GM11168 (cell line): ENCODE measurements around the gene PLEKHJ1.

Experiments used
- in situ Hi-C: fragments of 300-500 bp; cut with MboI; formaldehyde crosslinking; loops from one replicate; pipeline ENCODE4 v1.12.0; 2022; ENCODE audit warnings: low sequenced_read_pairs; ENCODE audit not compliant: unreplicated experiment

Gene PLEKHJ1

DNA sequence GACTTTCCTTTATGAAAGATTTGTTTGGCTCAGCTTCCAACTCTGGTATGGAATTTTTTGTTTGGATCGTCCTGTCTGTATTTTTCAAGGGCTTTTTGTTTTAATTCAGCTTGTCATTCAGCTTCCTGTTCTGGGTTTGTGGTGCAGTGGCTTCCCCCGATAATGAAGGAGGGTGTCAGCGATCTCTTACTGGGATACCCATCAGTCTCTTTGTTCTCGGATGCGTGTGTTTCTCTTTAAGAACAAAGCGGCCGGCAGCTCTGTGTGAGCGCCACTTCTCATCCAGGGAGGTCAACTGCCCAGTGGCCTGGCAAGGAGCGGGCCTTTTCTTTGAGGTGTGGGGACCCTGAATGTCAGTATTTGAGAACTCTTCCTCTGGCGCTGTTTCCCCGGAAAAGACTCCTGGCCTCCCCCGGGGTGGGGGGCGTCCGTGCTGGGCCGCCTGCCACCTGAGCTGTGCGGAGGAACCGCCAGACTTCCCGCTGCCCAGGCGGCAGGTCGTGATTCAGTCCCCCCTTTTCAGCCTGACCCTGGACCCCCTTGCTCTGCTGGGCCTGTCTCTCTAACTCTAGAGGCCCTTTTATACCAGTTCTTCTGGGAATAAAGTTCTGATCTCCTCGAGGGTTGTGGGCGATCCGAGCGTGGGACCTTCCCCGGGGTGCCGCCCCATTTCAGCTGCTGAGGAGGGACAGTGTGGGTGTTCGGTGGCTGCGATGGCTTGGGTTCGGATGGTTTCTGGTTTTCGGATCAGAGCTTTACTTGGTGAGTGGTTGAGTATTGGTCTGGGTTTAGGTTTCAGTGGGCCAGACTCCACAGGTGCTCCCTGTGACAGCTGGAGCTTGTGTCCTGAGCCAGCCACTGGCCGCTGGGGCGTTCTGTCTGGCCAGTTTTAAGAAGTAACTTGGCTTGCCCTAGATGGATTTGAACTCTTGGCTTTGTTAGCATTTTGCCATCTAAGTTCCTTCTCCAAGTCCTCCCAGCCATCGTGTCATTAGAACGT, 3.9 kb upstream of the PLEKHJ1 start:
- in situ Hi-C loops: no loop called here

DNA sequence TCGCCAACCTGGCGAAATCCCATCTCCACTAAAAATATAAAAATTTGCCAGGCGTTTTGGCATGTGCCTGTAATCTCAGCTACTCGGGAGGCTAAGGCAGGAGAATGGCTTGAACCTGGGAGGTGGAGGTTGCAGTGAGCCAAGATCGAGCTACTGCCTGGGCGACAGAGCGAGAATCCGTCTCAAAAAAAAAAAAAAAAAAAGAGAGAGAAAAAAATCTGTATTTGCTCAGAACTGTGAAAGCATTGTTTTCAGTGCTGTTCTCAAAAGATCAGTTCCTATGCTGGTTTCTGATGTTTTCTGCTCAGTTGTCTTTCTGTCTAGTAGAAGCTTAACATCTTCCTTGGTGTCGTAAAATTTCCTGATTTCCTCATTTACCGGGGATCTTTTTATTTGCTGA, 3.0 kb upstream of the PLEKHJ1 start:
- in situ Hi-C loops: no loop called here

DNA sequence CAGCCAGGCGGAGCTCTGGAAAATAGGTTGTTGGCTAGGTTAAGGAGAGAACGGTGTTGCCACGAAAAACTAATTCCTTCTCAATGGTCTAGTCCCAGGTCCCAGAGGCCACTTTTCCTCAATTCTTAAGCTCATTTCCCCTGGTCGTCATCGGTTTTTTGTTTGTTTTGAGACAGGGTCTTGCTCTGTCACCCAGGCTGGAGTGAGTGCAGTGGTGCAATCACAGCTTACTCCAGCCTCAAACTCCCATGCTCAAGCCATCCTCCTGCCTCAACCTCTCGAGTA, 1.7 kb upstream of the PLEKHJ1 start:
- in situ Hi-C loops: no loop called here

DNA sequence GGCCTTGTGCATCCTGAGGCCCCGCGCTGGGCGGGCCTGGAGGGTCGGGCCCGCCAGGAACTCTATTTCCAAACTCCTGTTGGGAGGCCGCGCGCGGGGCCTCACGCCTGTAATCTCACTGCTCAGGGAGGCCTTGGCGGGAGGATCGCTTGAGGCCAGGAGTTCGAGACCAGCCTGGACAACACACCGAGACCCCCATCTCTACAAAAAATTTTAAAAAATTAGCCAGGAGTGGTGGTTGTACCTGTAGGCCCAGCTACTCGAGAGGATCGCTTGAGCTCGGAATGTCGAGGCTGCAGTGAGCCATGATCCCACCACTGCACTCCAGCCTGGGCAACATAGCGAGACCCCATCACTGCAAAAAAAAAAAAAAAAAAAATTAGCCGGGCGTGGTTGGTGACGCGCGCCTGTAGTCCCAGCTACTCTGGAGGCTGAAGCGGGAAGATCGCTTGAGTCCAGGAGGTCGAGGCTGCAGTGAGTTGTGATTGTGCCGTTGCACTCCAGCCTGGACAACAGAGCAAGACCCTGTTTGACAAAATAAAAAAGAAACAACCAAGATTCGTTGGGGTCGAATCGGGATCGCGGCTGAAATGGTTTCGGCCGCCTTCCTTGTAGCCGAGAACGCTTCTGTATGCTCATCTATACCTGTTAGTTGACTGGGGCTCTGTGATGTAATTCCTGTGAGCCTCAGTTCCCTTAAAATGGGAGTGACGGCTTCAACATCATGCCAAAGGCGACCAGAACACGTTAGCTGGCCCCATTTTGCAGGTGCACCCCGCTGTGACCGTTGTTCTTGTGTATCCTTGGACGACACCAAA, 1.1 kb upstream of the PLEKHJ1 start:
- in situ Hi-C loops: no loop called here

DNA sequence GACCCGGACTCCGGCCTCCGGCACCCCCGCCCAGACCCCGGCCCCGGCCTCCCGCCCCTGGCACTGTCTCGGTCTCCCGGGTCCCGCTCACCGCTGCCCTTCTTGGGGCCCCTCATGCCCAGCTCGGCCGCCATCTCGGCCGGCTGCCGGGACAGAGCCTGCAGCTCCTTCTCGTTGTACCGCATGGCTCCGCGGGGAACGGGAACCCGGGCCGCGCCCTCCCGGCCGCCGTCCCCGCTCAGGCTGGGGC, 140 bp downstream of the PLEKHJ1 start:
- in situ Hi-C loops: no loop called here

DNA sequence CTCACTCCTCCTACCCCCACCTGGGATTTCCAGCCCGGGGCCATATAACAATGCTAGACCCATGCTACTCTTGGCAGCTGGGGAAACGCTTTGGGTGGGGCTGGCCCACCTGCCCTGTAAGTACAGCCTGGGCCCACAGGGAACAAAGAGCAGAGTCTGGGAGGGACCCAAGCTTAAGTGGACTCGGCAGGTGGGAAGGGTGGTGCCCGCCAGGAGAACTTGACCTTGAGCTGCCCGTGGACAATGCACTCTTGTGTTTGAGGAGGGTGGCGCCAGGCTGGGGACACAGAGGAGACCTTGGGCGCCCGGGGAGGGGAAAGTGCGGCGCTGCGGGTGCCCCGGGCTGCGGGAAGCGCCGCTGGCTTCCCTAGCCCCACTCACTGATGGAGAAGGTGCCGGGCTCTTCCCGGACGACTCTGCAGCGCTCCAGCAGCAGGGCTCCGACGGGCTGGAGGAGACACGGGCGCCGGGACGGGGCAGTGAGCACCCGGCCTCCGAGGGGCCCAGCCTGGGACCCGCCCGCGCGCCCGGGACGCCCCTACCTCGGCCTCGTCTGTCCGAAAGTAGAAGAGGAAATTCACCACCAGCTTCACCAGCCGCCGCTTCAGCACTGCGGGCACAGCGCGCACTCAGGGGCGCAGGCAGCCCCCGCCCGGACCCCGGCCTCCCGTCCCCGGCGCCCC, 607 bp downstream of the PLEKHJ1 start:
- in situ Hi-C loops: no loop called here

DNA sequence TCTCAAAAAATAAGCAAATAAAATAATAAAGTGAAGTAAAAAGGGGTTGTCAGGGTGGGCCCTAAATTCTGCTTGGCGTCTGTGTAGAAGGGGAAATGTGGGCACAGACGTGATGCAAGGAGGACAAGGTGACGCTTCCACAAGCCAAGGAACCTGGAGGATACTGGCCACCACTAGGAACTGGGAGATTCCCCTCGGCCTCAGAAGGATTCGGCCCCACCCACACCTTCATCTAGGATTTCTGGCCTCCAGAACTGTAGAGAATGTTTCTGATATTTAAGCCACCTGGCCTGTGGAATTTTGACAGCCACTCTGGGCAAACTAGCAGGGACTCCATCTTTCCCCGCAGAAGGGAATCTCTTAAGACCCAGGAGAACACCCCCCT, 1.1 kb downstream of the PLEKHJ1 start:
- in situ Hi-C loops: no loop called here

DNA sequence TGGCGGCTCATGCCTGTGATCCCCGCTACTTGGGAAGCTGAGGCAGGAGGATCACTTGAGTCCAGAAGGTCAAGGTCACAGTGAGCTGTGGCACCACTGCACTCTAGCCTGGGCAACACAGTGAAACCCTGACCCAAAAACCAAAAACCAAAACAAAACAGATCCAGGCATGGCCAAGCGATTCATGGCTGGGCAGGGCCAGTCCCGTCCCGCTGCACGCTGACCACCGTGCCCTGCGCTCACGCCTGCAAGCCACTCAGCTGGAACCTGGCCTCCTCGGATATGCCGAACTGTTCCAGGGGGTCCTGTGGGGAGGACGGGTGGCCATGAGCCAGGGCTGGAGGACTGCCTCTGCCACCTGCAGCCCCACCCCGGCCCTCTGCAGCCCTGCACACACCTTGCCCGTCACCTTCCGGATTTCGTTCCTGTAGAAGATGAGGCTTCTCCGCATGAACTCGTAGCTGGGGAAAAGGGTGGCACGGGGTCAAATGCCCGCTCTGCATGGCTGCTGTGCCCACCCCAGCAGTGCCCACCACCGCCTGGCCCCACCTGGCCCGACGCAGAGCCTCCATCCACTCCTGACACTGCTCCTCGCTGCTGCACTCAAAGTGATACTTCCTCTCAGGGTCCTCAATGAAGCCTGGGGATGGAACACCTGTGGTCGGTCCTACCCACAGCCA, 2.4 kb downstream of the PLEKHJ1 start:
- in situ Hi-C loops: no loop called here

DNA sequence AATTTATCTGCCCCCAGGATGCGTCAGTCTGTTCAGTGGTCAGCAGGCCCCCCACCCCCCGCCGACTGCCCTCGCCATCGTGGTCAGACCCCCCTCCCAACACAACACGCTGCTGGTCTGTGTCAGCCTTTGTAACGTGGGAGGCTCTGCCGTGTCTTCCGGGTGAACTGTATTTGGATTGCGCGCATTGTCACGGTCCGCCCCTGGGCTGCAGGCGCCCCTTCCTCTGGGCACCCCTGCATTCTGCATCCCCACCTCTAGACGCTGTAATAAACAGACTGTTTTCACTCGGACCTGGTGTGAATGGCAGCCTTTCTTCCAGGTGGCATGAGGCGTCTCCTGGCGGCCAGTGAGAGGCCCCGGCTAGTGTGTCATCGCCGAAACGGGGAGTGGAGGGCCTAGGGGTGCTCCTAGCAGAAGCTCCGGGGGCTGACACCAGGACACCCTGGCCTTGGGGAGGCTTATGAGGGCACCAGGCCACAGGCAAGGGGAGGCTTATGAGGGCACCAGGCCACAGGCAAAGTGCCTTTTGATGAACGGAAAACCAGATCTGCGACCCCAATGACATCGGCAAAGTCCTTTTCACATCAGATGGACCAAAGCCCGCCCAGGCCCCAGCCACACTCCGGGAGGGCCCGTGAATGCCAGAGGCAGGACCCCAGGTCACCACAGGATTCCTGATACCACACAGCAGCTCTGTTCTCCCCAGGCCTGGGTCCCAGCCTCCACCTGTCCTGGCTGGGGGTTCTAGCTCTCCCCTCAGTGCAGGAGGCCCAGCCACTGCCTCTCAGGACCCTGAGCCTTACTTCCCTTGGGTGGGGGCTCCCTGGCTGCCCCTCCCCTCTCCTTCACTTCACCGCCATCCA, 3.6 kb downstream of the PLEKHJ1 start:
- in situ Hi-C loops: no loop called here

DNA sequence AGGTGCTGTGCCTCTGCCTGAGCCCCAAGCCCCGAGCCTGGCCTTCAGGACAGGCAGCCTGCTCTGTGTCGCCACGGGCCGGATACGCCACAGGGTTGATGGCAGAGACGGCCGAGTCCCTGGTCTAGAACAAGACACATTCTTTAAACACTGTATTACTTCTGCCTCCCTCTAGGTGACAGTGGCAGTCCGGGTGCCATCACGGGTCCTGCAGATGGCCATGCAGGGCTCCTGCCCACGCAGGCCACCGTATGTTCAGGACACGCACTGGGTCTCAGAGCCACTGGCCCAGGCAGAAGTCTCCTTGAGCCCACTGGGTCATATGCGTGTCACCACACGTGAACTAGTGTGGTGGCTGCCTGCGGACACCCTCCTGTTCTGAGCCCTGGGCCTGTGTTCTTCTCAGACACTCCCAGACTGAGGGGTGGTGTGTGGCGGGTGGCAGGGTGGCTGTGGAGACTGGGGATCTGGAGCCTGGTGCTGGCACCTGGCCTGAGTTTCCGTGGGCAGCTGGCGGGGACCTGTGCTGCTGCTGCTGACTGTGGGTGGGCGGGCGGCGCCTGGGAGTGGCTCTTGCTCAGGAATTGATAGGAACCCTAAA, 4.4 kb downstream of the PLEKHJ1 start:
- in situ Hi-C loops: no loop called here

DNA sequence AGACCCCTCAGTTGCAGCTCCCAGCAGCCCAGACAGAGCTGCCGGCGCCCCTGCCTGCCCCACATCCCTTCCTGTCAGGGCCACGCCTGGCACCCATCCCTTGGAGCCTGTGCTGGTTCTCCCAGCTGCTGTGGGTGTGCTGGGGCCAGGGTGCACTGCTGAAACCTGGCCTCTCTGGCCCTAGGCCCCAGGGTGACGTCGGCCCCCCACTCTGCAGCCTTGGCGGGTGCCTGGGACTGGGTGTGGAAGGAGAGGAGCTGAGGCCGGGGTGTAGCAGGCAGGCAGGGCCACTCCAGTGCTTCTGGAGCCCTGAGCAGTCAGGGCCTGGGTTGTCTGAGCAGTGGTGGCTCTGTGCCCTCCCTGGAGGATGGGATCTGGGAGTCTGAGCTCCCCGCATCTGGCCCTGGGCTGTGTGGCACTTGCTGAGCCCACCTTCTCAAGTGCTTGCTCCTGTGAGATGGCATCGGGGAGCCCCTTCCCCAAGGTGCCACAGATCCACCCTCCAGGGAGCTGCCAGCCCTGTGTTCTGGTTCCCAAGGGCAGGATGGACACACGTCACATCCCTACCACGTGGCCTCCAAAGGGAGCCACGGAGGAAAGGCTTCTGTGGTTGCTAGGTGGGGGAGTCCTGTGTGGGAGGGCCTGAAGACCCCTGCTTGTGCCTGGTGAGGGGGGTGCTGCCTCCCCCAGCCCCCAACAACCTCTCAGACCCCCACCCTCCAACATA, 5.2 kb downstream of the PLEKHJ1 start:
- in situ Hi-C loops: no loop called here

DNA sequence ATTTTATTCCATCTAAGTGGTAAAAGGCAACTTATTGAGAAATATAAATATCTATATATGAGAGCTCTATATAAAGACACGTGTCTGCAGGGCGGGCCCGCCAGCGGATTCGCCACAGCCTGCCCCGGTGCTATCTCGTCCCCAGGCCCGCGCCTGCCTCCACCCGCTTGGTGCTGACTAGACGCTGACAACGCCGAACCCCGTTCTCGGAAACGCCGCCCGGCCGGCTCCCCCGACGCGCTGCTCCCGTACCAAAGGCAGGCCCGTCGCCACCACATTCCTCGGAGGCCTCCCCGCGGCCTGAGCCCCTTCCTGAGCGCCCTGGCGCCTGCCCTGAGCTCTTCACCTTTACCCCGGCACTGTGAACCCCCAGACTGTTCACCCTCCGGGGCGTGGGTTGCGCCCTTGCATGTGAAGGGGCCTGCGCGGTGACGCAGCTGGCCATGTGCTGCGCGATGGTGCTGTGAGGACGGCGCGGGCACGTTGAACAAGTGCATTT, 6.0 kb downstream of the PLEKHJ1 start:
- in situ Hi-C loops: no loop called here

DNA sequence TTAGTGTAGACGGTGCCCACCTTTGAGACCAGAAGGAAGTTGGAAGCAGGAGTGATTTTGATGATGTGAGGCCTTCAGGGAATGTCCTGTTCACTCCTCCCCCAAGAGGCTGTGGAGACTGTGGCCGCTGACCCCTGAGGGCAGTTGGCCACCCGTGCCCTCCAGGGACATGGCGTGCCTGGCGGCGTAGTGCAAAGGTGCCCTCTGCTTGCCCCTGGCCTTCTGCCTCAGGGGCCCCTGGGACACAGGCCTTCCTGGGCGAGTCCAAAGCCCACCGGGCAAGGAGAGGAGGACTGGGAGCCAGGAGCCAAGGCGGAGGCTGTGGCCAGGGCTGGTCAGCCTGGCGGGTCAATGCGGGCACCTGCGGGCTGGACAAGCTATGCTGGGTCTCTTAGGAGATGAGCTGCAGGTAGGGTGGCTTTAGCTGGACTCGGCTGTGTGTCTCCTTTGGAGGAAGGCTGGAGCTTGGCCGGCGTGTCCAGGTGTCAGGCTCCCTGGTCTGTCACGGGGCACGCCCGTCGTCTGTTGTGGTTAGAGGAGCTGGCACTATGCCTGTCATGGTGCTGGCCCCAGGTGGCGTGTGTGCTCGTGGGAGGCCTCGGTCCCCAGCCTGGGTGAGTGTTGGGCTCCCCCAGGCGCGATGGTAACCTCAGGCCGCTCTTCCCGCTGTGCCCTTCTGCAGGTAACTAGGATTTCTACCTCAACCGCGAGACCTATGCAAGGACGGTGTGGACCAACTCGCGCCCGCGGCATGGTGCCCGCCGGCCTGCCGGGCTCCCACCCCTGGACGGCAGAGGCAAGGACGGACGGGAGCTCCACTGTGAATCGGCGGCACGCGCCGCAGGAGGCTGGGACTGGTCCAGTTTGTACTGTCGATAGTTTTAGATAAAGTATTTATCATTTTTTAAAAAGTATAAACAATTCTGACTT, 6.8 kb downstream of the PLEKHJ1 start:
- in situ Hi-C loops: no loop called here

DNA sequence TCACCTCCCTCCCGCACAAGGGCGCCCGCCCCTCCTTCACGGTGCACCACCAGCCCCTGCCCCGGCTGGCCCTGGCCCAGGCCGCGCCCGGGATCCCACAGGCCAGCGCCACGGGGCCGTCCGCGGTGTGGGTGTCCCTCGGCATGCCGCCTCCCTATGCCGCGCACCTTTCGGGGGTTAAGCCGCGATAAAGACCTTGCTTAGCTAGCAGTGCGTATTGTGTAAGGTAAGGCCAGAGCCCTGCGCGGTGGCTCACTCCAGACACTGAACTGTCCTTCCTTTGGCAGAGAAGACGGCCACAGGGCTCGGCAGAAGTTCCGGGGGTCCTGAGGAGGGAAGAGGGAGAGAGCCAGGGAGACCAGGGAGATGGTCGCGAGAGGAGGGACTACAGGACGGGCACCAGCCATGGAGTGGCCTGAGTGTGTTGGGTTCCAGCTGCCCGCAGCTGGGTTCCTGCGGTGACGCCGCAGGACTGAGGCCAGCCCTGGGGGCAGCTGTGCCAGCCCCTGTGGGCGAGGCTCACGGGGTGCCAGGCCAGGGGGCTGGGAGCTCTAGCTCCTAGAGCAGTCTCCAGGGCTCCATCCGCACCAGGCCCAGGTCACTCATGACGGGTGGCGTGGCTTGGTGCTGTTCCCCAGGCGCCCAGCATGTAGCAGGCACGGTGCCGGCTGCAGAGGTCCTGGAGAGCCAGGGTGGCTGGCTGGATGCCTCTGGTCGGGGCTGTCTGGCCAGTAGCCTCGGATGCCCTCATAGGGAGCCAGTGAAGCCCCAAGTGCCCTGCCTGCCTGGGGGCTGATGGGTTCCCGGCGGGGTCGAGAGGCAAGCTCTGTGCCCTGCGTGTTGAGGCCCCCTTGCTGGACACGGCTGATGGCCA, 7.7 kb downstream of the PLEKHJ1 start:
- in situ Hi-C loops: no loop called here

DNA sequence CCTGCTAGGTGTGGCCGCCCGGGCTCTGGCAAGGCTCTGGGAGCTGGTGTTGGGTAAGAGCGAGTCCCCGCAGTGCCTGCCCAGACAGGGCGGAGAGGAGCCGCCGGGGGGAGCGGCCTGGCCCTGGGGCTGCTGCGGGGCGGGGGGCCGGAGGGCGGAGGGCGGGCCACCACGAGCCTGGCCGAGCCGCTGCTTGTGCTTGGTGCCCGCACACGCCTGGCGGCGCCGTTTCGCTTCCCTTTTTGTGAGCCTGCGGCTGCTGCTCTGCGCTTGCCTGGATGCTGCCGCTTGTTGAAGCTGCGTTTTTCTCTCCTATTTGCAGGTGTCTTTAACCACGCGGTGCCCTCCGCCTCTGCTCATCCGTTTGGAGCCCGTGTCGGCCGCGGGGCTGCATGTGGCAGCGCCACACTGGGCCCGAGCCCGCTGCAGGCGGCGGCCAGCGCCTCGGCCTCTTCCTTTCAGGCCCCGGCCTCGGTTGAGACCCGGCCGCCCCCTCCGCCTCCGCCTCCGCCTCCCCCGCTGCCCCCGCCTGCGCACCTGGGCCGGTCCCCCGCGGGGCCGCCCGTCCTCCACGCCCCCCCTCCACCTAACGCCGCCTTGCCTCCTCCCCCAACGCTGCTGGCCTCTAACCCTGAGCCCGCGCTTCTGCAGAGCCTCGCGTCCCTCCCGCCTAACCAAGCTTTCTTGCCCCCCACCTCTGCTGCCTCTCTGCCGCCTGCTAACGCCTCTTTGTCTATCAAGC, 8.5 kb downstream of the PLEKHJ1 start:
- in situ Hi-C loops: no loop called here

DNA sequence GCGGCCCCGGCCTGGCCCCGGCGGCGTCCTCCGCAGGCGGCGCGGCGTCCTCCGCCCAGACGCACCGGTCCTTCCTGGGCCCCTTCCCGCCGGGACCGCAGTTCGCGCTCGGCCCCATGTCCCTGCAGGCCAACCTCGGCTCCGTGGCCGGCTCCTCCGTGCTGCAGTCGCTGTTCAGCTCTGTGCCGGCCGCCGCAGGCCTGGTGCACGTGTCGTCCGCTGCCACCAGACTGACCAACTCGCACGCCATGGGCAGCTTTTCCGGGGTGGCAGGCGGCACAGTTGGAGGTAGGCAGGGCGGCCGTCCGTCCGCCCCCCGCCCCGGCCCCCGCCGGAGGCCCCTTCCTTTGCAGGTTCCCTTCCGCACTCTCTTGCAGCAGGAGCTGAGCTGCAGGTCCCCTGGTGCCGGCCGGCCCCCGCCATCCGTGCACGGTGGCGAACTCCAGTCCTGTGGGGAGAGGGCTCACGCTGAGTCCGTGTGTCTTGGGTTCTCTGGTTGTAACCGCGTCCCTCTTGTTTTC, 9.2 kb downstream of the PLEKHJ1 start:
- in situ Hi-C loops: no loop called here
